Endodermal cell (in vitro differentiated cells): ENCODE measurements around the gene CCL28. TPM values are rescaled to one million over a fixed set of nuclear protein-coding genes. Genes with fewer than 3 reads are reported as not detected.

Source experiments
- DNase-seq: peaks from one replicate; pipeline ENCODE4 v3.0.0-alpha.2; 2017
- H3K27ac ChIP-seq: 2 replicates; pipeline ENCODE4 v1.5.1; 2013; ENCODE audit warnings: mild to moderate bottlenecking, low read depth, low read length, moderate library complexity
- H3K27me3 ChIP-seq: 2 replicates; pipeline ENCODE4 v1.6.1; 2013; ENCODE audit warnings: mild to moderate bottlenecking, low read length, moderate library complexity; ENCODE audit not compliant: insufficient read depth, control insufficient read depth, poor library complexity, severe bottlenecking
- H3K36me3 ChIP-seq: 2 replicates; pipeline ENCODE4 v1.7.0; 2013; ENCODE audit warnings: mild to moderate bottlenecking, low read length, moderate library complexity; ENCODE audit not compliant: control insufficient read depth, insufficient read depth
- H3K4me1 ChIP-seq: one replicate; pipeline ENCODE4 v1.7.0; 2013; ENCODE audit warnings: low read length; ENCODE audit not compliant: control insufficient read depth, insufficient read depth
- H3K4me3 ChIP-seq: 2 replicates; pipeline ENCODE4 v1.5.1; 2013; ENCODE audit warnings: mild to moderate bottlenecking, low read length, moderate library complexity
- H3K9ac ChIP-seq: 2 replicates; pipeline ENCODE4 v1.6.1; 2013; ENCODE audit warnings: mild to moderate bottlenecking, low read length, moderate library complexity; ENCODE audit not compliant: poor library complexity, severe bottlenecking; ENCODE audit errors: extremely low read depth
- H3K9me3 ChIP-seq: 2 replicates; pipeline ENCODE4 v1.6.1; 2013; ENCODE audit warnings: mild to moderate bottlenecking, low read length, moderate library complexity; ENCODE audit not compliant: control insufficient read depth
- H3K27ac Mint-ChIP-seq: 2 replicates; pipeline ENCODE4 v1.8.0; 2020; ENCODE audit warnings: mixed read lengths
- H3K27me3 Mint-ChIP-seq: 2 replicates; pipeline ENCODE4 v1.8.0; 2021; ENCODE audit warnings: mild to moderate bottlenecking, mixed read lengths; ENCODE audit not compliant: insufficient read depth
- H3K36me3 Mint-ChIP-seq: 2 replicates; pipeline ENCODE4 v1.8.0; 2020; ENCODE audit warnings: low read depth, mixed read lengths
- H3K4me1 Mint-ChIP-seq: 2 replicates; pipeline ENCODE4 v1.8.0; 2020; ENCODE audit warnings: mixed read lengths
- H3K4me3 Mint-ChIP-seq: 2 replicates; pipeline ENCODE4 v1.8.0; 2020; ENCODE audit warnings: mild to moderate bottlenecking, moderate library complexity, mixed read lengths
- H3K9me3 Mint-ChIP-seq: 2 replicates; pipeline ENCODE4 v1.8.0; 2020; ENCODE audit warnings: mild to moderate bottlenecking, mixed read lengths
- CTCF ChIP-seq: fragments of 200-600 bp; sonication (generic); conservative IDR thresholded peaks from 2 replicates; pipeline ENCODE4 v1.5.0; 2021; ENCODE audit warnings: antibody characterized with exemption, mild to moderate bottlenecking
- WGBS, 2 experiments: methylation state at CpG; one replicate each; pipeline versions ENCODE4 v1.1.5 to v1.1.7; 2013; ENCODE audit warnings: missing lambda C conversion rate in 2 of 2, mixed read lengths in 1 of 2; ENCODE audit not compliant: insufficient coverage in 1 of 2, insufficient read length in 1 of 2; 5-methylcytosine and 5-hydroxymethylcytosine counted together
- total RNA-seq, 2 donors: library from RNA; stranded (reverse); fragmentation: NEBNext Ultra II Directional in 1 of 2; extraction: Animal tissue kit (Norgen Biotek cat#: 25700) in 1 of 2; gene quantifications; 2 replicates in 1 of 2; 3 replicates in 1 of 2; pipeline ENCODE4 v1.2.1, GENCODE V29; 2021

The CCL28 gene
- total RNA-seq, 2 donors from 2014 or later: 1.7 TPM; not detected in 1

GRCh38 chr5:43437062-43437660 lies 25.0 kb upstream of the CCL28 start:
- no peaks in the 10 kb centered on the region for H3K27me3 ChIP-seq
- H3K4me3 Mint-ChIP-seq: no peak overlapping the region
- peaks cover 4% of the 10 kb centered on the region for H3K36me3 Mint-ChIP-seq
- H3K36me3 ChIP-seq: no peaks in the 10 kb centered on the region
- no peak overlapping the region for H3K4me3 ChIP-seq
- H3K9ac ChIP-seq: no peak overlapping the region
- peaks cover 6% of the 10 kb centered on the region for H3K27me3 Mint-ChIP-seq
- peaks cover 14% of the 10 kb centered on the region for H3K4me1 ChIP-seq
- TF ChIP-seq CTCF: no peak
- no peak overlapping the region for H3K27ac Mint-ChIP-seq
- no peak overlapping the region for H3K27ac ChIP-seq
- H3K9me3 Mint-ChIP-seq: peaks cover 28% of the 10 kb centered on the region
- H3K4me1 Mint-ChIP-seq: peaks cover 17% of the 10 kb centered on the region
- 97 to 98% methylated on average over 3 of the region's 3 CpGs for WGBS, 2 experiments
- no peak for DNase-seq
- peaks cover 7% of the 10 kb centered on the region for H3K9me3 ChIP-seq

- H3K4me1 Mint-ChIP-seq: peaks cover 24% of the 10 kb centered on the region
- H3K27me3 Mint-ChIP-seq: no peaks in the 10 kb centered on the region
- 64 to 79% methylated on average over 3 to 4 of the region's 4 CpGs for WGBS, 2 experiments
- Histone ChIP-seq H3K27me3 (no peaks in the 10 kb centered on the region), H3K4me3 (peak overlapping the region; percentile 42), H3K9me3 (no peaks in the 10 kb centered on the region), H3K9ac (no peak overlapping the region), H3K27ac (no peak overlapping the region), H3K4me1 (peaks cover 14% of the 10 kb centered on the region), H3K36me3 (no peaks in the 10 kb centered on the region)
- no peaks in the 10 kb centered on the region for H3K9me3 Mint-ChIP-seq
- H3K36me3 Mint-ChIP-seq: no peaks in the 10 kb centered on the region
- no peak overlapping the region for H3K4me3 Mint-ChIP-seq
- no peak for DNase-seq
- TF ChIP-seq CTCF: no peak
- no peak overlapping the region for H3K27ac Mint-ChIP-seq
These were observed 21.2 kb upstream of the CCL28 start for GRCh38 chr5:43433382-43433781.

GRCh38 chr5:43432486-43433375 lies 20.5 kb upstream of the CCL28 start:
- 86 to 93% methylated on average over 2 to 3 of the region's 3 CpGs for WGBS, 2 experiments
- no peaks in the 10 kb centered on the region for H3K9me3 ChIP-seq
- no peak overlapping the region for H3K27ac ChIP-seq
- peaks cover 29% of the 10 kb centered on the region for H3K4me1 Mint-ChIP-seq
- peak; percentile 63 for DNase-seq
- H3K27me3 Mint-ChIP-seq: no peaks in the 10 kb centered on the region
- H3K36me3 Mint-ChIP-seq: no peaks in the 10 kb centered on the region
- no peak overlapping the region for H3K9ac ChIP-seq
- H3K9me3 Mint-ChIP-seq: no peaks in the 10 kb centered on the region
- H3K36me3 ChIP-seq: no peaks in the 10 kb centered on the region
- H3K27me3 ChIP-seq: no peaks in the 10 kb centered on the region
- no peak overlapping the region for H3K27ac Mint-ChIP-seq
- peak overlapping the region; percentile 42 for H3K4me3 ChIP-seq
- peaks cover 14% of the 10 kb centered on the region for H3K4me1 ChIP-seq
- no peak for TF ChIP-seq CTCF
- no peak overlapping the region for H3K4me3 Mint-ChIP-seq
